Hematopoietic multipotent progenitor cell treated with erythropoietin and hydrocortisone succinate and interleukin-3 and kit ligand, for 4 days (in vitro differentiated cells): ENCODE results near the gene ADD2.

Source experiments
- DNase-seq: peaks from one replicate; pipeline ENCODE4 v3.0.0-alpha.2; 2015

ADD2 gene

GRCh38 chr2:70697603-70698383 lies 70.2 kb downstream of the ADD2 start:
- no peak for DNase-seq

GRCh38 chr2:70696142-70696541 lies 71.9 kb downstream of the ADD2 start:
- DNase-seq, result no peak

- no peak for DNase-seq
These were observed 75.7 kb downstream of the ADD2 start for GRCh38 chr2:70692256-70692655.

DNA sequence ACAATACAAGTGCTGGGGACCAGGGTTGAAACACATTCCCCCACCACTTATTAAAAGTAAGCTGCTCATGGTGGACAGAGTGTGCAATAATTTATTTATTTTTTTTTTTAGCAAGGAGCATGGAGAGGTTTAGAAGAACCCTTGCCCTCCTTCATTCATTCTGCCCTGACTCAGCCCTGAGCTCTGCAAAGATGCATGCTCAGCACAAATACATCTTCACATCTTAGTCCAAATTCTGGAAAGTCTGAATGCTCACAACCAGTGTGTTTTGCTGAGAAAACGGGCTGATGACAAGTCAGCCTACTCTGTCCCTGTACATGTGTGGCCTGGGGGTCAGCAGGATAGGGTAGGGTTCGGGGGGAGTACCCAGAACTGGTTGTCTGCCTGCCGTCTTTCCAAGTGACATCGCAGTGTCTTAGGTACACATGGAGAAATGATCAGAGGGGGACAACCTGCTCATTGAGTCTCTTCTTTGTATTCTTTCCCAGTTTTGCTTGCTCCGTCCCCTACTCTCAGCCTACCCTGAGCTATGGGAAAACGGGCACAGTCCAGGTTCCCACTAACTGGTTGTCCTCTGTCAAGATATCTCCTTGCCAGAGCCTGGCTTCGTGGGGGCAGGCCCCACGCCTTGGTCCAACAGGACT lies 76.4 kb downstream of the ADD2 start:
- DNase-seq, result no peak

DNA sequence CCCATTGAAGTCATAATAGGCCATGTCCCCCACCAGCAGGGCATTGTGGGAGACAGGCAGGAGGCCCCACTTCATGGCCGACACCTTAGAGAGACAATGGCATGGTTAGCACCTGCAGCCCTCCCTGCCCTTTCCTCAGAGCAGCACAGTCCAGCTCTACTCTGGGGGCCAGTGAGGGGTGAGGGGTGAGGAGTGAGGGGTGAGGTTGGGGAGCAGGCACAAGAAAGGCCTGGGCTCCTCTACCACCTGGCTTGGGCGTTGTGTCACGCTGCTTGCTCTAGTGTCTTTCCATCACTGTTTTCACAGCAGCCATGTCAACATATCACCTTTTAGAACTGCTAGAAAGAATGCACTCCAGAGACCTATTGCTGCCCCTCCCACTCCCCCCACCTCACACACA lies 77.2 kb downstream of the ADD2 start:
- no peak for DNase-seq

- DNase-seq, result no peak
These were observed 79.6 kb downstream of the ADD2 start for GRCh38 chr2:70688427-70688826.

DNA sequence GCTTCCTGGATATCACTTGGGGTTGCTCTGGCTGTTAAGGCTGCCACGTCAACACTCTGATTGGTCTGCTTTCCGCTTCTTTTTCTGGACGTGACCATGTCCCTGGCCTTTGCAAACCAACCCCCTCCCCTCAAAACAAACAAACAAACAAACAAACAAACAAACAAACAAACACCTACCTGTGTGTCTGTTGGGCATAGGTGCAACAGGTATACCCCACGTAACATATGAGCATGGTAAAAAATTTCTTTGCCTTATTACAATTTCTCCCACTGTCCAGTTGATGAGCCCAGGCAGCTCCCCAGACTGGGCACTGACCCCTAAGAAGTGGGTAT lies 80.6 kb downstream of the ADD2 start:
- DNase-seq, result no peak

DNA sequence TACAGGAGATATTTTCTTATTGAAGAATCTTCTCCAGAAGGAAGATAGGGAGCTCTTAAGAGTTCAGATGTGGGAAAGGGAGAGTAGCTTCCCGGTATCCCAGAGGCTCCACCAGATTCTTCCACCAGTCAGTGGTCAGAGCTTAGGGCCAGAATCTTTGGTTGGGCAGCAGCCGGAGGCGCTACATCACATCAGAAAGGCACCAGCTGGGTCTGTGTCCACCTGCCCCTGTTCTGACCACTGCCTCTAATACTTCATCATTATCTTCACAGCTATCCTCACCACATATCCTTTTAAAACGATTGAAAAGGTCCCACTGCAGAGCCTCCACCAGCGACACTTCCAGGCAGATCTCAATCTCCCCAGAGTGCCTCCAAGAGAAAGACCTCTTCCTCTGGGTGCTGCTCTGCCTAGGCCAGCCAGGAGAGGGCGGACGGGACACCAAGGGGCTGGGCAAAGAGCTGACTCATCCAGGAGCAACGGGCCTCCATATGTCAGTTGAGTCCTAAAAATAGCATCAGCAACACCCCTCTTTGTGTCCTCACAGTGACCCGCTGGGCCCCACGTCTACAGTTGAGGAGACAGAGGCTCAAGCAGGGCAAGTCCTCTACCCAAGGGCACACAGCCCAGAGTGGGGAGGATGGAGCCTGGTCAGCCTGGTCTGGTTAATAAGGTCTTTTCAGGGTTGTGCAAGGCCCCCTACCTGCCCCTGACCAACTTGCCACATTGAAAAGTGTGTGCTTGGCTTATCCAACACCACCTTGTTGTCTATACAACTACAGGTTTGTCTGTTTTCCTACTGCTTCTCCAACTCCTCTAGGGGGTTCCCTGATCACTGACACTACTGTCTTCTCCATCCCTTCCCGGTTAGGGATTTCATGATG lies 81.2 kb downstream of the ADD2 start:
- DNase-seq, result peak; percentile 94

DNA sequence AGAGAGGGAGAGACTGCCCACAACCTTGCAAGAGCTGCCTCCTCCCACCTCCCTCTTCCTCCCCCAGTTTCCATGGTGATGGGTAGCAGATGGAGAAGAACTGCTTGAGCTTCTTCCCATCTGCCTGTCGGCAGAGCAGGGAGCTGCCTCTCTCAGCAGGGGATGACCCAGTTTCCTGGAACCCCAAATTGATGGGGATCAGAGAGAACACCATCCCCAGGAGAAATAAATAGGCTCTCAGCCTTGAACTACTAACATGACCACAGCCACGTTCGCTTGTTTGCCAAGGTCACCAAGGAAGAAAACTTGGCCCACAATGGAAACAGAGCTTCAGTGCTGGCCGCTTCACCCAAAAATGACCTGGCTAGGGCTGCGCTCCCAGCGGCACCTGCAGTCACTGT lies 82.2 kb downstream of the ADD2 start:
- DNase-seq, result peak; percentile 14

DNA sequence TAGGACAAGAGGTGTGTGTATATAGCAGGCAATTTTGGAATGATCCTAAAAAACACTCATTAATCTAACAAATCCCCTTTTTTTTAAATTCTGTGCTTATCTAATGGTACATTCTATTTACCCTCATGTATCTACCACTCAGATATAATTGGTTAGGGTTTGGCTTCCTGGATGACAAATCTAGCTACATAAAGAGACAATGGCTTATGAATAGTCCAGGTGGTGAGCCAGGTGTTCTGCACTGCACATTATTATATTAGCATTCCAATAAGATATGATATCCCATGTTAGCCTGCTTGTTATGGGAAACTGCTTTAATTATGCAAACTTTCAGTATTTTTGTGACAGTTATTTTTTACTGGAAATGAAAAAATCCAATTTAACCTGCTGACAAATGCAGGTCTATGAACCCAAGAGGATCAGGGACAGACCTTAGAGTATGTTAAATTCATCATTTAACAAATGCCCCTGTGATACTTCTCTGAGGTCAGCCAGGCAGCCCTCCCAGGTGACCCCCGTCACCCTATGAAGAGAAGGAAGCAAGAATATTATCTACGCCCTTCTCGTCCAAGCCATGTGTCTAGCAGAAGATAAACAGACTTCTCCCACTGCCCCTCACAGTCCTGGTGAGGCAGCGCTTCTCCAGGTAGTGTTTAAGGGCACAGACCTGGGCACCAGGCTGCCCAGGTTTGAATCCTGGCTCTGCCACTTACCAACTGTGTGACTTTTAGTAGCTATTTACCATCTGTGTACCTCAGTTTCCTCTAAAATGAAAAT lies 83.0 kb downstream of the ADD2 start:
- DNase-seq, result no peak

- DNase-seq, result no peak
These were observed 84.5 kb downstream of the ADD2 start for GRCh38 chr2:70683455-70683854.

DNA sequence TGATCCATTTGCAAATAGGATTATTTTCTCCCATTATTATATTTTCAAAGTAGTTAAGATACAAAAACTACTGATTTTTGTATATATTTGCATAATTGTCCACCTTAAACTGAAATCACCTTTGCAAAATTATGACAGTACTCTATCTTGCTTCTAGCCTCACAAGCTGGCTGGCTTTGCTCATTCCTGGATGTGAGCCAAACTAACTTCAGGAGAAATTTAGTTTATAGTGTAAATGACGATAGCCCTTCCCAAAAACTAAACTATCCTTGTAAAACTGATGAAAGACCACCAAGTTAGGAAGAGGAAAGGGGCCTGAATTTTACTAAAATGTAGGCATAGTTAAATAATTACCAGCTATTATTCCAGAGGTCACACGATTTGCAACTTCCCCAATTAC lies 87.3 kb downstream of the ADD2 start:
- DNase-seq, result no peak

DNA sequence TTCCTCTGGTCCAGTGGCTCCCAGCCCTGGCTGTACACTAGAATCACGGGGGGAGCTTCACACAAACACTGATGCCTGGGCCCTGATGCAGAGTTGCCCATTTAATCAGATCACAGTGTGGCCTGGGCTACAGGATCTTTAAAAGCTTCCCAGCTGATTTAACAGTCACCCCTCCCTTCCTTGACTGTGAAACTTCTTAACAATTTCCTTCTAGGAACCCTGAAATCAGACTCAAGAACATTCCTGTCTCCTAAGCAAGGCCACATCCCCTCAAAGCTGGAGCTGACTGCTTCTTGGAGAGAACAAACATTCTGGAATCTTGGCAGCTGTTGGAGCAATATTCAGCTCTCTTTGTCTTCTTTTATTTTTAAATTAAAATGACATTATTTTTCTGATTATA lies 88.7 kb downstream of the ADD2 start:
- DNase-seq, result no peak

DNA sequence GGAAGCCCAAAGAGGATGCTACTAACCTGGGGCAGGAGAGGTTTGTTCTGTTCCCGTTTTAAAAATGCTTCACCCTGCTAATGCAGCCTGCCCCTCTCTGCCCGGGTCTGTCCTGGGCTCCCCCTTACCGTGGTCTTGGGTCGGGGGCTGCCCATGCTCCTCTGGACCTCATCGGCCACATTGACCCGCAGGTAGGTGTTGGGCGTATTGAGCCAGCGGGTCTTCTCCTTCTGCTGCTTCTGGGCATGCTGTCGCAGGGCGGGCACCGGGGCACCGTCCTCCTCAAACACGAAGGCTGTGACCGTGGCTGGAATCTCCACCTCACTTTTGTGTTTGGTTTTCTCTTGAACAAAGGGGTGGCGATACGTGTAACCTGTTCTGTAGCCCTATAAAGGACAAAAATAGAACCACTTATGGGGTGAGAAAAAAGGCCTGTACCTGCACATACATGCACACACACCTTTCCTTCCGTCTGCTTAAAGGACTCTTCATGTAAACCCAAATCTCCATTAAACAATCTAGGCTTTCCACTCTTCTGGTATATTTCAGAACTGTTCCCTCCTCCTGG lies 89.3 kb downstream of the ADD2 start:
- DNase-seq, result no peak

GRCh38 chr2:70676301-70677035 lies 91.5 kb downstream of the ADD2 start:
- DNase-seq, result no peak

GRCh38 chr2:70675862-70676261 lies 92.1 kb downstream of the ADD2 start:
- DNase-seq, result no peak

- no peak for DNase-seq
These were observed 93.2 kb downstream of the ADD2 start for GRCh38 chr2:70674636-70675430.

DNA sequence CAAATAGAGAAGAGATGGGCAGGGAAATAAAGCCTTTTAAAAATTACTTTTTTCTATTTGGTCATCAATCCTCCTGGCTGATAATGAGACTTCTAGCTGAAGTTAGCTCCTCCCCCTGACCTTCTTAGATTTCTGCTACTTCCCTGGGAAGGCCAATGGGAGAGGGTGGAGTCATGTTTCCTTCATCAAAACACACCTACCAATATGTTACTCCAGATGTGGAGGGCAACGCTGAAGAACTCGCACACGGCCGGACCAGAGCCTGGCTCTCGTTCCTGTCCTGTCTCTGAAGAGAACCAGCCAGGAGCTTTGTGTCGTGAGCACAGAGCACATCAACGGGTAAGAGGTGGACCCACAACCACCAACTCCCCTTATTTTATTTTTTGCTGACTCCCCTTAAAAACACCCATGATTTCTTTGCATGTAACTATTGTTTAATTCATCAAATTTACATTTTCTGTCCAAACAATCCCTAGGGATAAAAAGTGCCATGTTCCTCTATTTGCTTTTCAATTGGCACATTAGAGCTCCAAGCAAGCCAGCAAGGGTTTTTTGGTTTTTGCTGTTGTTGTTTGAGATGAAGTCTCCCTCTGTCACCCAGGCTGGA lies 94.9 kb downstream of the ADD2 start:
- no peak for DNase-seq

DNA sequence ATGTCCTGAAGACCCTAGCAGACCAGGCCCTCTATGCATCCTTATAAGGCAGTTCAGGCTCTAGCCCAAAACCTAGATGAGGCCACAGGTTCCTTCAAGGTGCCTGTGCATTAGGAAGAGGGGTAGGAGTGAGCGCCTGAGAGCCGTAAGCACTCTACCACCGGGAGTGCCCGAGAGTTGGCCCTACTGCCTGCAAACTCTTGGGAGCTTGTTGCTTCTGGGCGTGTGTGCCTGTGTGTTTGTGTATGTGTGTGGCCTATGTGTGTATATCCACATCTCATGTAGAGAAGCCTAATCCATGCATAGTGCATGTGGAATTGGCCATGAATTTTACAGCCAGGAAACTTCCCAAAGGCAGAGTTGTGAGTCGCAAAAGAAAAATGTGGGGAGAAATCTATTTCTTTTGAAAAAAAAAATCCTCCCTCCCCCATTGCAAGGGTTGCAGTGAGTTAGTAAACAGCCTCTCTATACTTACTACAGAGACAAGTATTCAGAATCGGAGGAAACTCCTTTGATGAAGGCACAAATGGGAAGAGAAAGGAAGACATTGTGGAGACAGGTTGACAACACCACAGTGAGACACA lies 96.8 kb downstream of the ADD2 start:
- DNase-seq, result no peak

- DNase-seq, result no peak
These were observed 97.4 kb downstream of the ADD2 start for GRCh38 chr2:70670626-70671025.
